Right lobe of liver (tissue), 6 donors: ENCODE measurements around the gene NDUFA13. TPM values are rescaled to one million over a fixed set of nuclear protein-coding genes. Genes with fewer than 3 reads are reported as not detected.

Source experiments
- ATAC-seq, 4 donors: fragments of 200-7000 bp; cut with Tn5 transposase; one replicate each; pipeline ENCODE4 v1.9.1; 2020; ENCODE audit warnings: mild to moderate bottlenecking in 4 of 4, moderate library complexity in 4 of 4
- DNase-seq, 3 donors: peaks; one replicate each; pipeline ENCODE4 v3.0.0-alpha.2; 2020
- H3K27ac ChIP-seq, 3 donors: fragments of 200-600 bp; one replicate each; pipeline ENCODE4 v1.8.0; 2022
- H3K27me3 ChIP-seq, 2 donors: fragments of 200-600 bp; one replicate each; pipeline ENCODE4 v1.8.0; 2022
- H3K36me3 ChIP-seq, 4 donors: fragments of 200-600 bp; sonication (generic) in 1 of 4; one replicate each; pipeline versions ENCODE4 v1.5.1 to v1.8.0; 2017 to 2022; ENCODE audit warnings: control low read depth in 1 of 4
- H3K4me1 ChIP-seq, 4 donors: fragments of 200-600 bp; sonication (generic) in 1 of 4; one replicate each; pipeline versions ENCODE4 v1.5.1 to v1.8.0; 2017 to 2022; ENCODE audit warnings: control low read depth in 1 of 4
- H3K4me3 ChIP-seq, 3 donors: fragments of 200-600 bp; one replicate each; pipeline ENCODE4 v1.8.0; 2022
- H3K9me3 ChIP-seq, 4 donors: fragments of 200-600 bp; sonication (generic) in 1 of 4; one replicate each; pipeline versions ENCODE4 v1.5.1 to v1.8.0; 2017 to 2022; ENCODE audit warnings: control low read depth in 1 of 4
- CTCF ChIP-seq, 4 donors: fragments of 200-600 bp in 3 of 4; fragments of 450-650 bp in 1 of 4; IDR thresholded peaks; one replicate each; pipeline versions ENCODE4 v1.5.1 to v1.8.0; 2016 to 2022; ENCODE audit warnings: antibody characterized with exemption in 4 of 4, mild to moderate bottlenecking in 2 of 4
- POLR2A ChIP-seq: fragments of 450-650 bp; IDR thresholded peaks from one replicate; pipeline ENCODE4 v1.6.1; 2017; ENCODE audit warnings: antibody characterized with exemption, mild to moderate bottlenecking
- WGBS: methylation state at CpG from one replicate; pipeline ENCODE4 v1.1.6; 2018; ENCODE audit warnings: low coverage, low lambda C conversion rate; ENCODE audit not compliant: insufficient coverage; ENCODE audit errors: missing lambda C conversion rate; 5-methylcytosine and 5-hydroxymethylcytosine counted together
- intact Hi-C, 2 donors: fragments of 100-400 bp; cut with DNase I; formaldehyde crosslinking; loops; one replicate each; pipeline versions ENCODE4 v1.11.2 to v1.14.1; 2022
- total RNA-seq, 6 experiments: library from RNA; depleted of rRNA in 2 of 6; stranded (reverse); fragments of >200 nt in 2 of 6; fragmentation: NEBNext Ultra II Directional in 3 of 6; extraction: Animal tissue kit (Norgen Biotek cat#: 25700) in 3 of 6; gene quantifications; one replicate each; pipeline versions ENCODE4 v1.1.0 to v1.2.4, GENCODE V29; 2016 to 2023
- donor health status: DM: no; HTN: yes; CAD: no.
- donor health status: DM: no; HTN: no; CAD: no.
- donor health status: DM: no; HTN: no; CAD: no.
- donor health status: DM: no; HTN: yes; CAD: no.
- donor health status: DM: no; HTN: yes; CAD: no.

Gene NDUFA13
- total RNA-seq, 6 experiments from 2014 or later, result 20.8 to 202 (median 154) TPM

GRCh38 chr19:19489804-19490204, 26.2 kb upstream of the NDUFA13 start:
- DNase-seq, result peak in 1 of 3 donors; percentile 53
- H3K36me3 ChIP-seq, result peaks cover 0 to 19% (median 6%) of the 10 kb centered on the region in 4 donors

GRCh38 chr19:19490214-19490968, 25.6 kb upstream of the NDUFA13 start:
- Histone ChIP-seq H3K9me3 (no peaks in the 10 kb centered on the region), H3K4me3 (no peak overlapping the region), H3K27me3 (no peaks in the 10 kb centered on the region), H3K27ac (peak overlapping the region; percentile 68 to 86 (median 86)), H3K4me1 (peaks cover 0 to 45% (median 22%) of the 10 kb centered on the region in 4 donors), H3K36me3 (peaks cover 0 to 24% (median 6%) of the 10 kb centered on the region in 4 donors)
- DNase-seq (peak; percentile 64 to 75 (median 67)), ATAC-seq (peak; percentile 48 to 65 (median 58))
- TF ChIP-seq POLR2A (no peak), CTCF (IDR thresholded peaks at IDR 0.05) (peak; percentile 80 to 89 (median 82))
- WGBS, result 15% methylated on average over 15 of the region's 20 CpGs
- intact Hi-C loops, result loop anchor here (5.0 to 10.0 kb wide), 2 partner anchors 123 to 296 kb away; partner anchors contain the start of genes BORCS8 (in 1 of the 2) and RFXANK (in 1 of the 2)

More at GRCh38 chr19:19489804-19490204, 26.2 kb upstream of the NDUFA13 start:
- Histone ChIP-seq H3K9me3 (no peaks in the 10 kb centered on the region), H3K27me3 (no peaks in the 10 kb centered on the region), H3K4me3 (no peak overlapping the region), H3K27ac (peak overlapping the region; percentile 68 to 86 (median 86)), H3K4me1 (peaks cover 0 to 45% (median 22%) of the 10 kb centered on the region in 4 donors)
- intact Hi-C loops, result loop anchor here (5.0 to 10.0 kb wide), 3 partner anchors 88 to 295 kb away; partner anchors contain the start of genes BORCS8 (in 1 of the 2) and RFXANK (in 1 of the 2)
- WGBS, result 52% methylated on average over 5 of the region's 9 CpGs
- TF ChIP-seq POLR2A, result no peak
- no peak for TF ChIP-seq CTCF (IDR thresholded peaks at IDR 0.05)
- peak in 2 of 4 donors; percentile 5 to 13 for ATAC-seq

GRCh38 chr19:19491321-19492025, 24.6 kb upstream of the NDUFA13 start:
- no peak for ATAC-seq
- intact Hi-C loops, result loop anchor here (5.0 to 10.0 kb wide), 2 partner anchors 124 to 297 kb away; partner anchors contain the start of genes BORCS8 (in 1 of the 2) and RFXANK (in 1 of the 2)
- Histone ChIP-seq H3K4me3 (no peak overlapping the region), H3K36me3 (peaks cover 0 to 32% (median 6%) of the 10 kb centered on the region in 4 donors), H3K4me1 (peaks cover 0 to 43% (median 22%) of the 10 kb centered on the region in 4 donors), H3K9me3 (no peaks in the 10 kb centered on the region), H3K27ac (no peak overlapping the region), H3K27me3 (no peaks in the 10 kb centered on the region)
- TF ChIP-seq CTCF (IDR thresholded peaks at IDR 0.05) (no peak), POLR2A (no peak)
- 29% methylated on average over 5 of the region's 15 CpGs for WGBS
- peak in 1 of 3 donors; percentile 40 for DNase-seq

GRCh38 chr19:19492026-19492610, 23.9 kb upstream of the NDUFA13 start:
- 84% methylated on average over 6 of the region's 21 CpGs for WGBS
- peaks cover 0 to 39% (median 6%) of the 10 kb centered on the region in 4 donors for H3K36me3 ChIP-seq
- no peak for TF ChIP-seq CTCF (IDR thresholded peaks at IDR 0.05)
- TF ChIP-seq POLR2A, result no peak
- H3K27ac ChIP-seq, result no peak overlapping the region
- H3K9me3 ChIP-seq, result no peaks in the 10 kb centered on the region
- ATAC-seq (no peak), DNase-seq (peak in 1 of 3 donors; percentile 43)
- no peak overlapping the region for H3K4me3 ChIP-seq
- H3K4me1 ChIP-seq, result peaks cover 0 to 36% (median 19%) of the 10 kb centered on the region in 4 donors
- H3K27me3 ChIP-seq, result no peaks in the 10 kb centered on the region
- intact Hi-C loops, result loop anchor here (5.0 to 10.0 kb wide), 2 partner anchors 125 to 297 kb away; partner anchors contain the start of genes BORCS8 (in 1 of the 2) and RFXANK (in 1 of the 2)
